HCT116 (cell line): ENCODE data around the gene DDR1.

Experiments used
- MAX ChIP-seq: IDR thresholded peaks from 2 replicates; pipeline ENCODE4 v1.6.1; 2012
- REST ChIP-seq: IDR thresholded peaks from 2 replicates; pipeline ENCODE4 v1.6.1; 2012; ENCODE audit warnings: low read depth
- YY1 ChIP-seq: IDR thresholded peaks from 2 replicates; pipeline ENCODE4 v1.6.1; 2011; ENCODE audit warnings: low read length, low read depth, moderate library complexity, mild to moderate bottlenecking; ENCODE audit not compliant: insufficient replicate concordance; ENCODE audit errors: extremely low read depth
- TF ChIP-seq, protein P1 (sequence below), 3 experiments: fragments of 200-600 bp in 1 of 3; sonication (generic) in 1 of 3; IDR thresholded peaks in 2 of 3; conservative IDR thresholded peaks in 1 of 3; 2 replicates each; pipeline ENCODE4 v1.5.1; 2012 to 2017; ENCODE audit warnings: low read depth in 2 of 3, low read length in 2 of 3, antibody characterized with exemption in 1 of 3, borderline replicate concordance in 1 of 3, control low read depth in 1 of 3, mild to moderate bottlenecking in 1 of 3, mixed read lengths in 1 of 3, mixed run types in 1 of 3, moderate library complexity in 1 of 3; ENCODE audit not compliant: insufficient read depth in 1 of 3
- TF ChIP-seq, protein P2 (sequence below): IDR thresholded peaks from 2 replicates; pipeline ENCODE4 v1.6.1; 2011; ENCODE audit warnings: mild to moderate bottlenecking, low read length, moderate library complexity; ENCODE audit not compliant: insufficient replicate concordance; ENCODE audit errors: extremely low read depth

- TF ChIP-seq YY1 (no peak), REST (no peak), MAX (no peak)
- TF ChIP-seq, protein P1, sequence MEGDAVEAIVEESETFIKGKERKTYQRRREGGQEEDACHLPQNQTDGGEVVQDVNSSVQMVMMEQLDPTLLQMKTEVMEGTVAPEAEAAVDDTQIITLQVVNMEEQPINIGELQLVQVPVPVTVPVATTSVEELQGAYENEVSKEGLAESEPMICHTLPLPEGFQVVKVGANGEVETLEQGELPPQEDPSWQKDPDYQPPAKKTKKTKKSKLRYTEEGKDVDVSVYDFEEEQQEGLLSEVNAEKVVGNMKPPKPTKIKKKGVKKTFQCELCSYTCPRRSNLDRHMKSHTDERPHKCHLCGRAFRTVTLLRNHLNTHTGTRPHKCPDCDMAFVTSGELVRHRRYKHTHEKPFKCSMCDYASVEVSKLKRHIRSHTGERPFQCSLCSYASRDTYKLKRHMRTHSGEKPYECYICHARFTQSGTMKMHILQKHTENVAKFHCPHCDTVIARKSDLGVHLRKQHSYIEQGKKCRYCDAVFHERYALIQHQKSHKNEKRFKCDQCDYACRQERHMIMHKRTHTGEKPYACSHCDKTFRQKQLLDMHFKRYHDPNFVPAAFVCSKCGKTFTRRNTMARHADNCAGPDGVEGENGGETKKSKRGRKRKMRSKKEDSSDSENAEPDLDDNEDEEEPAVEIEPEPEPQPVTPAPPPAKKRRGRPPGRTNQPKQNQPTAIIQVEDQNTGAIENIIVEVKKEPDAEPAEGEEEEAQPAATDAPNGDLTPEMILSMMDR (IDR thresholded peaks at IDR 0.05 in 2 of 3, conservative IDR thresholded peaks at IDR 0.05 in 1 of 3; ENCODE audit: borderline replicate concordance in 1 of 3, insufficient read depth in 1 of 3, low read depth in 2 of 3, low read length in 2 of 3) = no peak
- TF ChIP-seq, protein P2, sequence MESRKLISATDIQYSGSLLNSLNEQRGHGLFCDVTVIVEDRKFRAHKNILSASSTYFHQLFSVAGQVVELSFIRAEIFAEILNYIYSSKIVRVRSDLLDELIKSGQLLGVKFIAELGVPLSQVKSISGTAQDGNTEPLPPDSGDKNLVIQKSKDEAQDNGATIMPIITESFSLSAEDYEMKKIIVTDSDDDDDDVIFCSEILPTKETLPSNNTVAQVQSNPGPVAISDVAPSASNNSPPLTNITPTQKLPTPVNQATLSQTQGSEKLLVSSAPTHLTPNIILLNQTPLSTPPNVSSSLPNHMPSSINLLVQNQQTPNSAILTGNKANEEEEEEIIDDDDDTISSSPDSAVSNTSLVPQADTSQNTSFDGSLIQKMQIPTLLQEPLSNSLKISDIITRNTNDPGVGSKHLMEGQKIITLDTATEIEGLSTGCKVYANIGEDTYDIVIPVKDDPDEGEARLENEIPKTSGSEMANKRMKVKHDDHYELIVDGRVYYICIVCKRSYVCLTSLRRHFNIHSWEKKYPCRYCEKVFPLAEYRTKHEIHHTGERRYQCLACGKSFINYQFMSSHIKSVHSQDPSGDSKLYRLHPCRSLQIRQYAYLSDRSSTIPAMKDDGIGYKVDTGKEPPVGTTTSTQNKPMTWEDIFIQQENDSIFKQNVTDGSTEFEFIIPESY = no peak
Measured at GRCh38 chr6:30843611-30843998, 40.7 kb upstream of the DDR1 start.
